ENCODE data around the gene OR5AK2.
"Not testable (repeated sequence)": the region's sequence is repeated elsewhere in the genome, so short reads cannot be mapped to it uniquely, and the experiment has no call there.

The OR5AK2 gene

GRCh38 chr11:56988614-56989013 is at the start of gene OR5AK2:
OR5AK2 (plus strand) TSS chr11:56988914; CDS start chr11:56988914, 0 bp downstream.
- DNase-seq (ENCODE audit: low read depth), result no peak

GRCh38 chr11:56945526-56945925 is 43.2 kb upstream of the OR5AK2 start:
- DNase-seq (ENCODE audit: low read depth), result not testable (repeated sequence)

- DNase-seq (ENCODE audit: low read depth), result no peak
Measured at GRCh38 chr11:56948991-56949515, 39.7 kb upstream of the OR5AK2 start.

- DNase-seq (ENCODE audit: low read depth), result no peak
Measured at GRCh38 chr11:56950510-56950909, 38.2 kb upstream of the OR5AK2 start.

GRCh38 chr11:56953907-56954306 is 34.8 kb upstream of the OR5AK2 start:
- DNase-seq (ENCODE audit: low read depth), result not testable (repeated sequence)

GRCh38 chr11:56961609-56962008 is 27.1 kb upstream of the OR5AK2 start:
- DNase-seq (ENCODE audit: low read depth), result no peak

- DNase-seq (ENCODE audit: low read depth), result no peak
Measured at GRCh38 chr11:56967726-56968125, 21.0 kb upstream of the OR5AK2 start.

GRCh38 chr11:56968524-56968923 is 20.2 kb upstream of the OR5AK2 start:
- no peak for DNase-seq (ENCODE audit: low read depth)

- DNase-seq (ENCODE audit: low read depth), result no peak
Measured at GRCh38 chr11:56977314-56977713, 11.4 kb upstream of the OR5AK2 start.

GRCh38 chr11:56990702-56991101 is 2.0 kb downstream of the OR5AK2 start:
- no peak for DNase-seq (ENCODE audit: low read depth)

GRCh38 chr11:56994532-56994931 is 5.8 kb downstream of the OR5AK2 start:
- no peak for DNase-seq (ENCODE audit: low read depth)

GRCh38 chr11:57001674-57002401 is 13.1 kb downstream of the OR5AK2 start:
- no peak for DNase-seq (ENCODE audit: low read depth)

GRCh38 chr11:57008373-57008772 is 19.7 kb downstream of the OR5AK2 start:
- no peak for DNase-seq (ENCODE audit: low read depth)

GRCh38 chr11:57015679-57016078 is 27.0 kb downstream of the OR5AK2 start:
- DNase-seq (ENCODE audit: low read depth), result no peak

GRCh38 chr11:57031556-57031955 is 42.8 kb downstream of the OR5AK2 start:
- DNase-seq (ENCODE audit: low read depth), result no peak

All from stimulated activated CD8-positive, alpha-beta memory T cell treated with anti-CD3 and anti-CD28 coated beads, Interleukin-7, amount 100 ng/mL, for 24 hours (primary cell).